MM.1S (cell line): ENCODE measurements around the gene ENTPD2.
"Not testable (repeated sequence)": the region's sequence is repeated elsewhere in the genome, so short reads cannot be mapped to it uniquely, and the experiment has no call there.

Source experiments
- DNase-seq: peaks from one replicate; pipeline ENCODE4 v3.0.0-alpha.2; 2015
- H2AFZ ChIP-seq: fragments of 300-600 bp; sonication (generic); 2 replicates; pipeline ENCODE4 v1.6.0; 2016; ENCODE audit warnings: antibody characterized with exemption, low read length
- H3F3A ChIP-seq: fragments of 300-600 bp; sonication (generic); 2 replicates; pipeline ENCODE4 v1.6.1; 2016; ENCODE audit warnings: mild to moderate bottlenecking, antibody characterized with exemption, low read length, moderate library complexity, mixed read lengths; ENCODE audit not compliant: insufficient read depth
- H3K27ac ChIP-seq: fragments of 300-600 bp; sonication (generic); 2 replicates; pipeline ENCODE4 v1.5.1; 2016; ENCODE audit warnings: mild to moderate bottlenecking, low read length
- H3K27me3 ChIP-seq: fragments of 300-600 bp; sonication (generic); replicated peaks from 2 replicates; pipeline ENCODE4 v1.6.0; 2016; ENCODE audit warnings: low read length; ENCODE audit not compliant: insufficient read depth
- H3K36me3 ChIP-seq: fragments of 300-600 bp; sonication (generic); replicated peaks from 2 replicates; pipeline ENCODE4 v1.6.1; 2016; ENCODE audit warnings: mild to moderate bottlenecking, low read length, mixed read lengths; ENCODE audit not compliant: insufficient read depth
- H3K4me1 ChIP-seq: fragments of 300-600 bp; sonication (generic); 2 replicates; pipeline ENCODE4 v1.6.1; 2016; ENCODE audit warnings: low read length, mixed read lengths
- H3K4me2 ChIP-seq: fragments of 300-600 bp; sonication (generic); 2 replicates; pipeline ENCODE4 v1.6.0; 2016; ENCODE audit warnings: low read depth, low read length
- H3K4me3 ChIP-seq: fragments of 300-600 bp; sonication (generic); 2 replicates; pipeline ENCODE4 v1.5.1; 2016; ENCODE audit warnings: low read length, mixed read lengths
- H3K79me2 ChIP-seq: fragments of 300-600 bp; sonication (generic); 2 replicates; pipeline ENCODE4 v1.6.1; 2016; ENCODE audit warnings: mixed run types, low read length, mixed read lengths
- H3K9ac ChIP-seq: fragments of 300-600 bp; sonication (generic); 2 replicates; pipeline ENCODE4 v1.6.1; 2016; ENCODE audit warnings: low read length, mixed read lengths
- H3K9me2 ChIP-seq: fragments of 300-600 bp; sonication (generic); replicated peaks from 2 replicates; pipeline ENCODE4 v1.6.1; 2016; ENCODE audit warnings: mild to moderate bottlenecking, low read length, mixed read lengths; ENCODE audit not compliant: insufficient read depth
- H3K9me3 ChIP-seq: fragments of 300-600 bp; sonication (generic); replicated peaks from 2 replicates; pipeline ENCODE4 v1.6.1; 2016; ENCODE audit warnings: mild to moderate bottlenecking, low read length, mixed read lengths; ENCODE audit not compliant: insufficient read depth
- H4K20me1 ChIP-seq: fragments of 300-600 bp; sonication (generic); 2 replicates; pipeline ENCODE4 v1.6.1; 2016; ENCODE audit warnings: mild to moderate bottlenecking, low read length, moderate library complexity, mixed read lengths; ENCODE audit not compliant: insufficient read depth
- CTCF ChIP-seq: fragments of 300-600 bp; sonication (generic); IDR thresholded peaks from 2 replicates; pipeline ENCODE4 v1.5.1; 2016; ENCODE audit warnings: antibody characterized with exemption, low read length, mixed read lengths
- EZH2 ChIP-seq: fragments of 300-600 bp; sonication (generic); optimal IDR thresholded peaks from 2 replicates; pipeline ENCODE3; 2017; ENCODE audit warnings: low read depth, mild to moderate bottlenecking, antibody characterized with exemption, low read length, mixed read lengths
- EZH2phosphoT487 ChIP-seq: fragments of 300-600 bp; sonication (generic); IDR thresholded peaks from 2 replicates; pipeline ENCODE4 v1.6.1; 2018; ENCODE audit warnings: antibody characterized with exemption, low read length

ENTPD2 gene

GRCh38 chr9:137004285-137004684, 49.6 kb downstream of the ENTPD2 start:
- DNase-seq, H3K79me2 ChIP-seq, H3K4me1 ChIP-seq, H2AFZ ChIP-seq, H3K9me2 ChIP-seq, H3K4me3 ChIP-seq, H3K36me3 ChIP-seq, H3K27ac ChIP-seq, H3K9me3 ChIP-seq, H3F3A ChIP-seq, H3K4me2 ChIP-seq, H4K20me1 ChIP-seq, H3K9ac ChIP-seq: not testable (repeated sequence)
- H3K27me3 ChIP-seq, result peaks cover 60% of the 10 kb centered on the region
- peak; percentile 15; the same call in 1 of the 2 replicates for TF ChIP-seq CTCF

GRCh38 chr9:137002646-137003041, 51.2 kb downstream of the ENTPD2 start:
- no peaks in the 10 kb centered on the region for H3K9me3 ChIP-seq
- no peaks in the 10 kb centered on the region for H3K79me2 ChIP-seq
- peaks cover 2% of the 10 kb centered on the region; the same call in 1 of the 2 replicates for H3F3A ChIP-seq
- H3K36me3 ChIP-seq, result no peaks in the 10 kb centered on the region
- no peak overlapping the region for H3K4me3 ChIP-seq
- H3K27ac ChIP-seq, result no peak overlapping the region
- no peak for TF ChIP-seq EZH2
- TF ChIP-seq EZH2phosphoT487, result no peak
- no peak for TF ChIP-seq CTCF
- DNase-seq, result no peak
- H3K4me2 ChIP-seq, result no peak overlapping the region
- no peaks in the 10 kb centered on the region for H3K9me2 ChIP-seq
- no peak overlapping the region for H2AFZ ChIP-seq
- H4K20me1 ChIP-seq, result no peaks in the 10 kb centered on the region
- no peak overlapping the region for H3K9ac ChIP-seq
- H3K27me3 ChIP-seq, result peaks cover 59% of the 10 kb centered on the region
- H3K4me1 ChIP-seq, result peaks cover 2% of the 10 kb centered on the region; the same call in 1 of the 2 replicates

- H4K20me1 ChIP-seq, result no peaks in the 10 kb centered on the region
- TF ChIP-seq EZH2phosphoT487 (no peak), EZH2 (no peak), CTCF (no peak)
- H3K9me2 ChIP-seq, result no peaks in the 10 kb centered on the region
- H3K4me2 ChIP-seq, result no peak overlapping the region
- no peak overlapping the region for H3K9ac ChIP-seq
- H3K27me3 ChIP-seq, result peaks cover 60% of the 10 kb centered on the region
- DNase-seq, result no peak
- no peaks in the 10 kb centered on the region for H3K36me3 ChIP-seq
- no peaks in the 10 kb centered on the region for H3K9me3 ChIP-seq
- H3F3A ChIP-seq, result peaks cover 2% of the 10 kb centered on the region; the same call in 1 of the 2 replicates
- H2AFZ ChIP-seq, result no peak overlapping the region
- H3K4me3 ChIP-seq, result no peak overlapping the region
- peaks cover 2% of the 10 kb centered on the region; the same call in 1 of the 2 replicates for H3K4me1 ChIP-seq
- no peaks in the 10 kb centered on the region for H3K79me2 ChIP-seq
- H3K27ac ChIP-seq, result no peak overlapping the region
These were observed 51.8 kb downstream of the ENTPD2 start for GRCh38 chr9:137001857-137002645.
